NCI-H1436 (cell line): ENCODE results near the gene ABCC2.

Experiments used
- DNase-seq: peaks from one replicate; lab custom pipeline; 2025; lab: John Stamatoyannopoulos, UW

ABCC2 gene

GRCh38 chr10:99775850-99776249 lies 6.6 kb upstream of the ABCC2 start:
- DNase-seq, result no peak

GRCh38 chr10:99777918-99778714 lies 4.3 kb upstream of the ABCC2 start:
- no peak for DNase-seq

GRCh38 chr10:99779335-99779734 lies 3.1 kb upstream of the ABCC2 start:
- DNase-seq, result no peak

- DNase-seq, result no peak
These were observed 558 bp upstream of the ABCC2 start for GRCh38 chr10:99781734-99782429.

- no peak for DNase-seq
These were observed 1.7 kb downstream of the ABCC2 start for GRCh38 chr10:99784016-99784726.

GRCh38 chr10:99784727-99785441 lies 2.4 kb downstream of the ABCC2 start:
- DNase-seq, result no peak

- no peak for DNase-seq
These were observed 3.2 kb downstream of the ABCC2 start for GRCh38 chr10:99785646-99786045.

GRCh38 chr10:99787311-99787710 lies 4.9 kb downstream of the ABCC2 start:
- no peak for DNase-seq

- DNase-seq, result no peak
These were observed 5.5 kb downstream of the ABCC2 start for GRCh38 chr10:99787782-99788445.

- no peak for DNase-seq
These were observed 6.3 kb downstream of the ABCC2 start for GRCh38 chr10:99788598-99789256.

GRCh38 chr10:99791831-99792230 lies 9.4 kb downstream of the ABCC2 start:
- no peak for DNase-seq

- no peak for DNase-seq
These were observed 11.4 kb downstream of the ABCC2 start for GRCh38 chr10:99793819-99794218.

GRCh38 chr10:99796928-99797327 lies 14.5 kb downstream of the ABCC2 start:
- no peak for DNase-seq

GRCh38 chr10:99798031-99798430 lies 15.6 kb downstream of the ABCC2 start:
- DNase-seq, result no peak

GRCh38 chr10:99798920-99799319 lies 16.5 kb downstream of the ABCC2 start:
- DNase-seq, result no peak

- no peak for DNase-seq
These were observed 17.2 kb downstream of the ABCC2 start for GRCh38 chr10:99799613-99800012.

GRCh38 chr10:99804471-99804870 lies 22.0 kb downstream of the ABCC2 start:
- no peak for DNase-seq

GRCh38 chr10:99805190-99805589 lies 22.8 kb downstream of the ABCC2 start:
- DNase-seq, result no peak

- no peak for DNase-seq
These were observed 23.7 kb downstream of the ABCC2 start for GRCh38 chr10:99806091-99806490.

- no peak for DNase-seq
These were observed 25.3 kb downstream of the ABCC2 start for GRCh38 chr10:99807786-99808185.

- no peak for DNase-seq
These were observed 25.8 kb downstream of the ABCC2 start for GRCh38 chr10:99808270-99808669.
